ENCODE data around the gene ICAM2. TPM values are rescaled to one million over a fixed set of nuclear protein-coding genes. Genes with fewer than 3 reads are reported as not detected.
A peak's percentile ranks its signal among the peaks of the same experiment; 100 is the strongest.

The ICAM2 gene
- total RNA-seq, 2 experiments from 2014 or later, result 65.0 to 66.7 TPM

GRCh38 chr17:64001763-64002529, 18.5 kb downstream of the ICAM2 start:
- H3K27ac Mint-ChIP-seq, result no peak overlapping the region
- H3K9me3 Mint-ChIP-seq, result no peaks in the 10 kb centered on the region
- CTCF ChIA-PET, result interaction anchor here (0.8 kb wide), 1 partner anchor 25 kb away, joined by 3 read pairs; no protein-coding TSS in a partner anchor
- H3K4me3 Mint-ChIP-seq, result no peak overlapping the region
- H3K4me1 Mint-ChIP-seq (ENCODE audit: low read depth), result peaks cover 27% of the 10 kb centered on the region
- H3K36me3 Mint-ChIP-seq, result peaks cover 6% of the 10 kb centered on the region
- DNase-seq, result peak; percentile 9
- peaks cover 3% of the 10 kb centered on the region for H3K27me3 Mint-ChIP-seq
- intact Hi-C loops (cut with micrococcal nuclease), result no loop called here
- POLR2A ChIA-PET, result interaction anchor here (0.7 kb wide), 1 partner anchor 18 kb away, joined by 4 read pairs; the partner anchor contains the start of gene ICAM2

- no peak for DNase-seq
- H3K4me3 Mint-ChIP-seq, result no peak overlapping the region
- intact Hi-C loops (cut with micrococcal nuclease), result no loop called here
- peaks cover 3% of the 10 kb centered on the region for H3K27me3 Mint-ChIP-seq
- ChIA-PET POLR2A (no interaction called here), CTCF (interaction anchor here (0.8 kb wide), 1 partner anchor 24 kb away, joined by 3 read pairs; no protein-coding TSS in a partner anchor)
- H3K9me3 Mint-ChIP-seq, result no peaks in the 10 kb centered on the region
- no peak overlapping the region for H3K27ac Mint-ChIP-seq
- H3K36me3 Mint-ChIP-seq, result peaks cover 6% of the 10 kb centered on the region
- H3K4me1 Mint-ChIP-seq (ENCODE audit: low read depth), result peaks cover 23% of the 10 kb centered on the region
Observed at GRCh38 chr17:64001091-64001579, 19.3 kb downstream of the ICAM2 start.

- ChIA-PET POLR2A (interaction anchor here (0.8 to 1.7 kb wide), 3 partner anchors 25 to 131 kb away, joined by 3 read pairs; no protein-coding TSS in a partner anchor), CTCF (interaction anchor here (0.7 to 2.4 kb wide), 5 partner anchors 18 to 134 kb away, joined by 3 to 9 read pairs (median 4); no protein-coding TSS in a partner anchor)
- intact Hi-C loops (cut with micrococcal nuclease), result no loop called here
- H3K27ac Mint-ChIP-seq, result no peak overlapping the region
- no peaks in the 10 kb centered on the region for H3K9me3 Mint-ChIP-seq
- H3K4me3 Mint-ChIP-seq, result peak overlapping the region; percentile 88
- peaks cover 21% of the 10 kb centered on the region for H3K4me1 Mint-ChIP-seq (ENCODE audit: low read depth)
- no peak for DNase-seq
- H3K36me3 Mint-ChIP-seq, result peaks cover 5% of the 10 kb centered on the region
- peaks cover 3% of the 10 kb centered on the region for H3K27me3 Mint-ChIP-seq
Observed at GRCh38 chr17:63999680-64000531, 20.5 kb downstream of the ICAM2 start.

GRCh38 chr17:63998721-63999679, 21.4 kb downstream of the ICAM2 start:
- H3K36me3 Mint-ChIP-seq, result no peaks in the 10 kb centered on the region
- peaks cover 23% of the 10 kb centered on the region for H3K4me1 Mint-ChIP-seq (ENCODE audit: low read depth)
- H3K9me3 Mint-ChIP-seq, result no peaks in the 10 kb centered on the region
- peaks cover 3% of the 10 kb centered on the region for H3K27me3 Mint-ChIP-seq
- ChIA-PET CTCF (interaction anchor here (1.0 to 2.4 kb wide), 6 partner anchors 27 to 135 kb away, joined by 3 to 9 read pairs (median 4); no protein-coding TSS in a partner anchor), POLR2A (interaction anchor here (1.0 to 1.7 kb wide), 3 partner anchors 19 to 68 kb away, joined by 3 read pairs; no protein-coding TSS in a partner anchor)
- H3K27ac Mint-ChIP-seq, result no peak overlapping the region
- peak; percentile 56 for DNase-seq
- intact Hi-C loops (cut with micrococcal nuclease), result loop anchor here (1.0 kb wide), 1 partner anchor 26 kb away; no protein-coding TSS in a partner anchor
- H3K4me3 Mint-ChIP-seq, result peak overlapping the region; percentile 88

- intact Hi-C loops (cut with micrococcal nuclease), result loop anchor here (1.0 kb wide), 1 partner anchor 27 kb away; no protein-coding TSS in a partner anchor
- no peaks in the 10 kb centered on the region for H3K36me3 Mint-ChIP-seq
- no peaks in the 10 kb centered on the region for H3K9me3 Mint-ChIP-seq
- ChIA-PET POLR2A (interaction anchor here (1.0 to 1.7 kb wide), 3 partner anchors 20 to 67 kb away, joined by 3 read pairs; no protein-coding TSS in a partner anchor), CTCF (interaction anchor here (1.4 to 2.4 kb wide), 3 partner anchors 28 to 135 kb away, joined by 3 to 9 read pairs (median 3); no protein-coding TSS in a partner anchor)
- peaks cover 3% of the 10 kb centered on the region for H3K27me3 Mint-ChIP-seq
- H3K27ac Mint-ChIP-seq, result peak within 1 kb of the TSS; percentile 28
- peak; percentile 81 for DNase-seq
- H3K4me1 Mint-ChIP-seq (ENCODE audit: low read depth), result peaks cover 29% of the 10 kb centered on the region
- H3K4me3 Mint-ChIP-seq, result peak within 1 kb of the TSS; percentile 88
Observed at GRCh38 chr17:63998050-63998720, 22.2 kb downstream of the ICAM2 start, which contains the start of gene PRR29. PRR29 (plus strand) TSS chr17:63998351; CDS start chr17:63998365, 14 bp downstream.

- Mint-ChIP-seq H3K4me3 (peak overlapping the region; percentile 88), H3K27ac (no peak overlapping the region), H3K27me3 (peaks cover 3% of the 10 kb centered on the region), H3K36me3 (no peaks in the 10 kb centered on the region), H3K9me3 (no peaks in the 10 kb centered on the region), H3K4me1 (ENCODE audit: low read depth) (peaks cover 33% of the 10 kb centered on the region)
- ChIA-PET POLR2A (interaction anchor here (1.1 kb wide), 1 partner anchor 67 kb away, joined by 3 read pairs; no protein-coding TSS in a partner anchor), CTCF (interaction anchor here (1.1 to 2.4 kb wide), 5 partner anchors 29 to 136 kb away, joined by 3 to 9 read pairs (median 3); no protein-coding TSS in a partner anchor)
- no peak for DNase-seq
- intact Hi-C loops (cut with micrococcal nuclease), result loop anchor here (1.0 kb wide), 1 partner anchor 28 kb away; no protein-coding TSS in a partner anchor
Observed at GRCh38 chr17:63997341-63998048, 22.9 kb downstream of the ICAM2 start.

- H3K27ac Mint-ChIP-seq, result no peak overlapping the region
- no peak overlapping the region for H3K4me3 Mint-ChIP-seq
- H3K27me3 Mint-ChIP-seq, result peaks cover 3% of the 10 kb centered on the region
- ChIA-PET POLR2A (no interaction called here), CTCF (interaction anchor here (0.9 to 1.7 kb wide), 3 partner anchors 9 to 137 kb away, joined by 3 to 5 read pairs (median 3); no protein-coding TSS in a partner anchor)
- peaks cover 33% of the 10 kb centered on the region for H3K4me1 Mint-ChIP-seq (ENCODE audit: low read depth)
- no peak for DNase-seq
- intact Hi-C loops (cut with micrococcal nuclease), result no loop called here
- H3K9me3 Mint-ChIP-seq, result no peaks in the 10 kb centered on the region
- H3K36me3 Mint-ChIP-seq, result no peaks in the 10 kb centered on the region
Observed at GRCh38 chr17:63996430-63997182, 23.8 kb downstream of the ICAM2 start.

GRCh38 chr17:63995626-63996025, 24.8 kb downstream of the ICAM2 start:
- Mint-ChIP-seq H3K27ac (no peak overlapping the region), H3K36me3 (no peaks in the 10 kb centered on the region), H3K27me3 (peaks cover 3% of the 10 kb centered on the region), H3K4me1 (ENCODE audit: low read depth) (peaks cover 38% of the 10 kb centered on the region), H3K9me3 (no peaks in the 10 kb centered on the region), H3K4me3 (no peak overlapping the region)
- ChIA-PET CTCF (interaction anchor here (0.5 to 1.7 kb wide), 2 partner anchors 108 to 138 kb away, joined by 3 read pairs; no protein-coding TSS in a partner anchor), POLR2A (interaction anchor here (0.6 kb wide), 1 partner anchor 14 kb away, joined by 4 read pairs; no protein-coding TSS in a partner anchor)
- intact Hi-C loops (cut with micrococcal nuclease), result no loop called here
- no peak for DNase-seq

- Mint-ChIP-seq H3K27me3 (no peaks in the 10 kb centered on the region), H3K27ac (no peak overlapping the region), H3K4me1 (ENCODE audit: low read depth) (peaks cover 30% of the 10 kb centered on the region), H3K4me3 (no peak overlapping the region), H3K9me3 (no peaks in the 10 kb centered on the region), H3K36me3 (no peaks in the 10 kb centered on the region)
- ChIA-PET POLR2A (interaction anchor here (1.2 kb wide), 2 partner anchors 27 to 152 kb away, joined by 3 read pairs; partner anchors contain the start of gene ICAM2), CTCF (interaction anchor here (0.6 to 2.7 kb wide), 12 partner anchors 8 to 140 kb away, joined by 3 to 12 read pairs (median 6); partner anchors contain the start of gene GH1)
- intact Hi-C loops (cut with micrococcal nuclease), result loop anchor here (5.0 kb wide), 1 partner anchor 41 kb away; no protein-coding TSS in a partner anchor
- peak; percentile 33 for DNase-seq
Observed at GRCh38 chr17:63993368-63993985, 27.0 kb downstream of the ICAM2 start.

Data from activated CD4-positive, alpha-beta memory T cell treated with anti-CD3 and anti-CD28 coated beads for 36 hours (primary cell).